Psoas muscle (tissue), 8 donors: Measurements from ENCODE around the gene CSF2. TPM values are rescaled to one million over a fixed set of nuclear protein-coding genes. Genes with fewer than 3 reads are reported as not detected.

Experiments used
- ATAC-seq, 4 donors: fragments of 200-7000 bp; cut with Tn5 transposase; one replicate each; pipeline ENCODE4 v1.9.1; 2020; ENCODE audit warnings: moderate library complexity in 3 of 4, mild to moderate bottlenecking in 2 of 4
- DNase-seq, 2 donors: peaks; one replicate each; pipeline ENCODE4 v3.0.0-alpha.2; 2020
- H3K27ac ChIP-seq: fragments of 200-600 bp; one replicate; pipeline ENCODE4 v1.8.0; 2022
- H3K27me3 ChIP-seq, 3 donors: fragments of 200-600 bp in 1 of 3; one replicate each; pipeline versions ENCODE4 v1.6.1 to v1.8.0; 2013 to 2022; ENCODE audit warnings: low read length in 2 of 3, mild to moderate bottlenecking in 2 of 3, moderate library complexity in 1 of 3; ENCODE audit not compliant: insufficient read depth in 3 of 3
- H3K36me3 ChIP-seq, 2 donors: fragments of 200-600 bp in 1 of 2; one replicate each; pipeline versions ENCODE4 v1.6.1 to v1.8.0; 2013 to 2022; ENCODE audit warnings: low read depth in 1 of 2, mild to moderate bottlenecking in 1 of 2, moderate library complexity in 1 of 2; ENCODE audit not compliant: insufficient read depth in 1 of 2
- H3K4me1 ChIP-seq: fragments of 200-600 bp; one replicate; pipeline ENCODE4 v1.8.0; 2022
- H3K4me3 ChIP-seq: fragments of 200-600 bp; one replicate; pipeline ENCODE4 v1.8.0; 2022; ENCODE audit warnings: mild to moderate bottlenecking
- H3K9me3 ChIP-seq: fragments of 200-600 bp; one replicate; pipeline ENCODE4 v1.8.0; 2022
- WGBS, 3 donors: extraction: QIAGEN DNeasy Blood & Tissue Kit; methylation state at CpG; one replicate each; pipeline versions ENCODE4 v1.1.6 to v1.1.7; 2013; 5-methylcytosine and 5-hydroxymethylcytosine counted together
- intact Hi-C, 2 donors: fragments of 100-400 bp; cut with DNase I; formaldehyde crosslinking; loops; one replicate each; pipeline versions ENCODE4 v1.11.0 to v1.14.2; 2022
- polyA plus RNA-seq, 3 donors: library from polyadenylated mRNA; stranded (reverse); fragments of 200-250 nt; gene quantifications; one replicate each; pipeline ENCODE4 v1.2.3, GENCODE V29; 2013
- total RNA-seq, 4 donors: library from RNA; stranded (reverse); fragmentation: NEBNext Ultra II Directional in 2 of 4; extraction: Animal tissue kit (Norgen Biotek cat#: 25700) in 2 of 4; gene quantifications; one replicate each; pipeline versions ENCODE4 v1.2.1 to v1.2.4, GENCODE V29; 2021 to 2023
- TF ChIP-seq, protein P1 (sequence below): fragments of 200-600 bp; IDR thresholded peaks from one replicate; pipeline ENCODE4 v1.8.0; 2022; ENCODE audit warnings: antibody characterized with exemption
- donor health status: healthy with polysubstance abuse.
- donor health status: DM: no; HTN: no; CAD: no; lungs with moderate emphysema.
- donor health status: Bipolar disorder and iron deficiency.
- donor health status: healthy.
- donor health status: DM: yes; HTN: yes; CAD: no.
- donor health status: DM: no; HTN: no; CAD: no.
- donor health status: DM: no; HTN: no; CAD: no.
- donor health status: DM: yes; HTN: yes; CAD: no.

Gene CSF2
- total and polyA plus RNA-seq, 7 donors = 0.14 TPM; not detected in 6

DNA sequence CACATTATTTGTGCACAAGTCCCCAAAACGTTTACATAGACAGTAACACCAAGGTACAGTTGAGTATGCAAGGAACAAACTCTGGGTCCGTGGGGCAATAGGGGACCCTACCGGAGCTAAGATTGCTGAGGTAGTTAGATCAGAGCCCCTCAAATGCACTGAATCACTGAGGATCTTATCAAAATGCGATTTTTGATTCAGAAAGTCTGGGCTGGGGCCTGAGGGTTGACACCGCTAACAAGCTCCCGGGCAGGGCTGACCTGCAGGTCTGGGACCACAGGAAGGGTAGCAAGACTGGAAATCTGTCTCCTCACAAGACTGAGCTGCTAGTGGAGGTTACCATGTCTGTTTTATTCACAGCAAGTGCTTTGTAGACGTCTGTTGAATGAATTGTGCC lies 14.9 kb upstream of the CSF2 start:
- intact Hi-C loops = no loop called here
- DNase-seq (peak in 1 of 2 donors; percentile 6), ATAC-seq (no peak)
- H3K27ac ChIP-seq = no peak overlapping the region
- no peaks in the 10 kb centered on the region for H3K27me3 ChIP-seq
- H3K9me3 ChIP-seq = no peaks in the 10 kb centered on the region
- TF ChIP-seq, protein P1, sequence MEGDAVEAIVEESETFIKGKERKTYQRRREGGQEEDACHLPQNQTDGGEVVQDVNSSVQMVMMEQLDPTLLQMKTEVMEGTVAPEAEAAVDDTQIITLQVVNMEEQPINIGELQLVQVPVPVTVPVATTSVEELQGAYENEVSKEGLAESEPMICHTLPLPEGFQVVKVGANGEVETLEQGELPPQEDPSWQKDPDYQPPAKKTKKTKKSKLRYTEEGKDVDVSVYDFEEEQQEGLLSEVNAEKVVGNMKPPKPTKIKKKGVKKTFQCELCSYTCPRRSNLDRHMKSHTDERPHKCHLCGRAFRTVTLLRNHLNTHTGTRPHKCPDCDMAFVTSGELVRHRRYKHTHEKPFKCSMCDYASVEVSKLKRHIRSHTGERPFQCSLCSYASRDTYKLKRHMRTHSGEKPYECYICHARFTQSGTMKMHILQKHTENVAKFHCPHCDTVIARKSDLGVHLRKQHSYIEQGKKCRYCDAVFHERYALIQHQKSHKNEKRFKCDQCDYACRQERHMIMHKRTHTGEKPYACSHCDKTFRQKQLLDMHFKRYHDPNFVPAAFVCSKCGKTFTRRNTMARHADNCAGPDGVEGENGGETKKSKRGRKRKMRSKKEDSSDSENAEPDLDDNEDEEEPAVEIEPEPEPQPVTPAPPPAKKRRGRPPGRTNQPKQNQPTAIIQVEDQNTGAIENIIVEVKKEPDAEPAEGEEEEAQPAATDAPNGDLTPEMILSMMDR = no peak
- no peaks in the 10 kb centered on the region for H3K36me3 ChIP-seq
- no peaks in the 10 kb centered on the region for H3K4me1 ChIP-seq
- H3K4me3 ChIP-seq = no peak overlapping the region
- WGBS, 3 donors = 84 to 87% (median 87%) methylated on average over 7 of the region's 7 CpGs

GRCh38 chr5:132059043-132059695 lies 14.4 kb upstream of the CSF2 start:
- Histone ChIP-seq H3K27ac (no peak overlapping the region), H3K4me1 (no peaks in the 10 kb centered on the region), H3K9me3 (no peaks in the 10 kb centered on the region), H3K27me3 (no peaks in the 10 kb centered on the region), H3K4me3 (no peak overlapping the region), H3K36me3 (no peaks in the 10 kb centered on the region)
- DNase-seq (peak in 1 of 2 donors; percentile 15), ATAC-seq (no peak)
- intact Hi-C loops = no loop called here
- WGBS, 3 donors = 74 to 84% (median 78%) methylated on average over 9 of the region's 9 CpGs
- TF ChIP-seq, protein P1 = no peak

- H3K9me3 ChIP-seq = no peaks in the 10 kb centered on the region
- TF ChIP-seq, protein P1 = no peak
- 86% methylated on average over 13 of the region's 13 CpGs for WGBS, 3 donors
- ATAC-seq = no peak
- no peaks in the 10 kb centered on the region for H3K4me1 ChIP-seq
- DNase-seq = peak in 1 of 2 donors; percentile 34
- H3K36me3 ChIP-seq = no peaks in the 10 kb centered on the region
- no peak overlapping the region for H3K27ac ChIP-seq
- H3K27me3 ChIP-seq = no peaks in the 10 kb centered on the region
- intact Hi-C loops = loop anchor here in 1 of 2 donors (5.0 to 10.0 kb wide), 3 partner anchors 125 to 468 kb away; no protein-coding TSS in a partner anchor
- H3K4me3 ChIP-seq = no peak overlapping the region
Observed at GRCh38 chr5:132059696-132060500, 13.7 kb upstream of the CSF2 start.

GRCh38 chr5:132060501-132061161 lies 13.0 kb upstream of the CSF2 start, which contains the start of gene IL3:
TSS of gene IL3 (plus strand) at chr5:132060655. CDS start at chr5:132060707, 52 bp downstream.
- intact Hi-C loops = loop anchor here in 1 of 2 donors (5.0 to 10.0 kb wide), 3 partner anchors 124 to 468 kb away; no protein-coding TSS in a partner anchor
- H3K27me3 ChIP-seq = no peaks in the 10 kb centered on the region

More at GRCh38 chr5:132060501-132061161, 13.0 kb upstream of the CSF2 start, which contains the start of gene IL3:
- TF ChIP-seq, protein P1 = no peak
- Histone ChIP-seq H3K4me3 (no peak within 1 kb of the TSS), H3K4me1 (no peaks in the 10 kb centered on the region), H3K9me3 (no peaks in the 10 kb centered on the region), H3K27ac (no peak within 1 kb of the TSS), H3K36me3 (no peaks in the 10 kb centered on the region)
- WGBS, 3 donors = 91 to 93% (median 92%) methylated on average over 16 of the region's 16 CpGs
- no peak for DNase-seq
- ATAC-seq = no peak
